Ovary (tissue), 9 donors: Measurements from ENCODE around the gene NFIC. TPM values are rescaled to one million over a fixed set of nuclear protein-coding genes. Genes with fewer than 3 reads are reported as not detected.
"Not testable (repeated sequence)": the region's sequence is repeated elsewhere in the genome, so short reads cannot be mapped to it uniquely, and the experiment has no call there.

Experiments used
- DNase-seq, 5 donors: peaks; one replicate each; pipeline ENCODE4 v3.0.0-alpha.2; 2019 to 2020
- H3K27ac ChIP-seq, 2 donors: fragments of 200-600 bp; one replicate each; pipeline versions ENCODE4 v1.5.1 to v1.8.0; 2019 to 2022
- H3K27me3 ChIP-seq: fragments of 200-600 bp; one replicate; pipeline ENCODE4 v1.8.0; 2022
- H3K36me3 ChIP-seq: fragments of 200-600 bp; sonication (generic); one replicate; pipeline ENCODE4 v1.5.1; 2019
- H3K4me1 ChIP-seq: one replicate; pipeline ENCODE4 v1.8.1; 2013; ENCODE audit warnings: mild to moderate bottlenecking, moderate library complexity; ENCODE audit not compliant: insufficient read depth
- H3K4me3 ChIP-seq: fragments of 200-600 bp; sonication (generic); one replicate; pipeline ENCODE4 v1.5.1; 2017
- H3K9me3 ChIP-seq, 2 donors: fragments of 200-600 bp in 1 of 2; sonication (generic) in 1 of 2; one replicate each; pipeline versions ENCODE4 v1.5.1 to v1.8.1; 2013 to 2019; ENCODE audit warnings: mild to moderate bottlenecking in 1 of 2, moderate library complexity in 1 of 2
- CTCF ChIP-seq, 3 donors: fragments of 450-650 bp in 2 of 3; fragments of 200-600 bp in 1 of 3; IDR thresholded peaks; one replicate each; pipeline versions ENCODE4 v1.5.1 to v1.8.0; 2016 to 2022; ENCODE audit warnings: antibody characterized with exemption in 3 of 3, mild to moderate bottlenecking in 1 of 3
- EP300 ChIP-seq: sonication (generic); formaldehyde crosslinking; IDR thresholded peaks from one replicate; pipeline ENCODE4 v1.6.1; 2017; ENCODE audit warnings: antibody characterized with exemption
- POLR2A ChIP-seq: fragments of 450-650 bp; IDR thresholded peaks from one replicate; pipeline ENCODE4 v1.6.1; 2017; ENCODE audit warnings: antibody characterized with exemption, mild to moderate bottlenecking, moderate library complexity
- WGBS, 3 donors: extraction: QIAGEN DNeasy Blood & Tissue Kit in 1 of 3; methylation state at CpG; one replicate each; pipeline versions ENCODE4 v1.1.5 to v1.1.7; 2013 to 2017; 5-methylcytosine and 5-hydroxymethylcytosine counted together
- intact Hi-C, 4 donors: fragments of 100-400 bp; cut with DNase I; formaldehyde crosslinking; loops; one replicate each; pipeline versions ENCODE4 v1.11.0 to v1.15.1; 2022 to 2023
- polyA plus RNA-seq, 2 donors: library from polyadenylated mRNA; stranded (reverse); fragments of 200-250 nt in 1 of 2; fragments of 350-450 nt in 1 of 2; fragmentation: Illumina TruSeq in 1 of 2; extraction: RNeasy Lipid Tissue Mini Kit (QIAGEN cat#74804) in 1 of 2; gene quantifications; one replicate each; pipeline ENCODE4 v1.2.3, GENCODE V29; 2013 to 2014
- total RNA-seq, 7 donors: library from RNA; depleted of rRNA in 2 of 7; stranded (reverse); fragments of >200 nt in 2 of 7; fragmentation: NEBNext Ultra II Directional in 3 of 7; extraction: Animal tissue kit (Norgen Biotek cat#: 25700) in 3 of 7; gene quantifications; one replicate each; pipeline versions ENCODE4 v1.1.0 to v1.2.4, GENCODE V29; 2016 to 2023
- donor health status: DM: no; HTN: no; CAD: no; lungs with moderate emphysema.
- donor health status: DM: no; HTN: no; CAD: no.
- donor health status: Bipolar disorder and iron deficiency.
- donor health status: DM: yes; HTN: yes; CAD: no.
- donor health status: DM: no; HTN: no; CAD: no.
- donor health status: DM: yes; HTN: yes; CAD: no.

NFIC gene
- total and polyA plus RNA-seq, 9 donors = 31.9 to 345 (median 250) TPM

DNA sequence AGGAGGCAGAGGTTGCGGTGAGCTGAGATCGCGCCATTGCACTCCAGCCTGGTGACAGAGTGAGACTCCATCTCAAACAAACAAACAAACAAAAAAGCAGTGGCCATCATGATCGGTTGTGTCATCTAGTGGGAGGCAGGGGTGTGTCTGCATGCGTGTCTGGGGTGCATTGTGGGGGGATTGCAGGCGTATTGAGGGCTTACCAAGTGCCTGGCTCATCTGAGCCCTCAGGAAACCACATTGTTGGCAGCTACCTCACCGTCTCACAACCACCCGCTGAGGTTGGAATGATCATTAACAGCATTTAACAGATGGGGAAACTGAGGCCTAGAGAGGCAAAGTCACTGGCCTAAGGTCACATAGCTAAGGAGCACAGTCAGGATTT, 30.5 kb downstream of the NFIC start:
- no peaks in the 10 kb centered on the region for H3K27me3 ChIP-seq
- H3K4me3 ChIP-seq = no peak overlapping the region
- DNase-seq = no peak
- no peaks in the 10 kb centered on the region for H3K36me3 ChIP-seq
- WGBS, 3 donors = 82 to 86% (median 85%) methylated on average over 8 of the region's 8 CpGs
- H3K9me3 ChIP-seq = no peaks in the 10 kb centered on the region
- H3K27ac ChIP-seq = peak overlapping the region; percentile 93 to 96
- H3K4me1 ChIP-seq = peaks cover 15% of the 10 kb centered on the region
- intact Hi-C loops = no loop called here
- TF ChIP-seq CTCF (IDR thresholded peaks at IDR 0.05) = no peak
- TF ChIP-seq POLR2A = no peak
- no peak for TF ChIP-seq EP300

GRCh38 chr19:3397266-3398022, 31.1 kb downstream of the NFIC start:
- intact Hi-C loops = no loop called here
- H3K4me1 ChIP-seq = peaks cover 15% of the 10 kb centered on the region
- no peaks in the 10 kb centered on the region for H3K36me3 ChIP-seq
- H3K9me3 ChIP-seq = no peaks in the 10 kb centered on the region
- H3K27me3 ChIP-seq = no peaks in the 10 kb centered on the region
- H3K27ac ChIP-seq = peak overlapping the region; percentile 93 to 96
- no peak for DNase-seq
- peak overlapping the region; percentile 10 for H3K4me3 ChIP-seq
- 49 to 55% (median 50%) methylated on average over 15 to 17 of the region's 17 CpGs for WGBS, 3 donors
- TF ChIP-seq CTCF (IDR thresholded peaks at IDR 0.05) (no peak), EP300 (no peak), POLR2A (no peak)

DNA sequence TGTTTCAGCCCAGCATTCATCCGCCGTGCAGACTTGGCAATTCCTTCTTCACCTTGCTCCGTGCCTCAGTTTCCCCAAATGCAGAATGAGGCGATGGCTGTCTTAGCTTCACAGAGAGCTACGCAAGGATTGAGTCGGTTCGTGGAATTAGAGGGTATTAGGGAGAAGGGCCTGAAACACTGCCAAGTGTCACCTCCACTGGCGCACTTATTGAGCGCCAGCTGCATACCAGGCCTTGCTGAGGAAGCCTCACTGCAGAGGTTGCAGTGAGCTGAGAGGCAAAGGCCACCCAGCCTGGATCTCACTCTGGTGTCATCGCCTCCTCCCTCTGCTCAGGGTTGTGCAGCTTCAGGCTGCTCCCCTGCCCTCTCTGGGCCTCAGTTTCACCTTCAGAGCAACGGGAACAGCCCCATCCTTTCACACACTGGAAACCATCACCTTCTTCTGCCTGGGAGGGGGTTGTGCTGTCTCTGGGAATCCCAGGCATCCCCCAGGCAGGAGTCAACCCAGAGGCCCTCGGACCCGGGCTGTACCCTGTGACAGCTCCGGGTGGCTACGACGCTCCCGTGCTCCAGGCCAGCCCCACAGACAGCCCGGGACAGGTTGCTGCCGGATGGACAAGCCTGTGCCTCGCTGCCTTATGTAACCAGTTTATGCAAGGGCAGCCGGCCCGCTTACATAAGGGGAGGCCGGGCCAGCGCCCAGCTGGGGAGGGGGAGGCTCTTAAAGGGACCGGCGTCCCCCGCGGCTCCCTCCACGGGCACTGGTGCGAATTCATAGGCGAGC, 31.9 kb downstream of the NFIC start:
- Histone ChIP-seq H3K27me3 (no peaks in the 10 kb centered on the region), H3K4me3 (peak overlapping the region; percentile 34), H3K27ac (peak overlapping the region; percentile 93 to 96), H3K36me3 (no peaks in the 10 kb centered on the region), H3K9me3 (no peaks in the 10 kb centered on the region), H3K4me1 (peaks cover 16% of the 10 kb centered on the region)
- TF ChIP-seq CTCF (IDR thresholded peaks at IDR 0.05) (no peak), POLR2A (peak; percentile 45)
- WGBS, 3 donors = 29 to 37% (median 34%) methylated on average over 31 of the region's 31 CpGs
- intact Hi-C loops = no loop called here
- peak; percentile 85 to 87 (median 87) for DNase-seq

GRCh38 chr19:3398900-3399278, 32.5 kb downstream of the NFIC start:
- peak overlapping the region; percentile 93 to 96 for H3K27ac ChIP-seq
- no peak for DNase-seq
- no peaks in the 10 kb centered on the region for H3K36me3 ChIP-seq
- H3K4me3 ChIP-seq = peak overlapping the region; percentile 34
- TF ChIP-seq POLR2A (no peak), CTCF (IDR thresholded peaks at IDR 0.05) (no peak), EP300 (no peak)
- no peaks in the 10 kb centered on the region for H3K9me3 ChIP-seq
- peaks cover 18% of the 10 kb centered on the region for H3K4me1 ChIP-seq
- H3K27me3 ChIP-seq = no peaks in the 10 kb centered on the region
- WGBS, 3 donors = 57 to 66% (median 60%) methylated on average over 10 of the region's 10 CpGs
- intact Hi-C loops = no loop called here

DNA sequence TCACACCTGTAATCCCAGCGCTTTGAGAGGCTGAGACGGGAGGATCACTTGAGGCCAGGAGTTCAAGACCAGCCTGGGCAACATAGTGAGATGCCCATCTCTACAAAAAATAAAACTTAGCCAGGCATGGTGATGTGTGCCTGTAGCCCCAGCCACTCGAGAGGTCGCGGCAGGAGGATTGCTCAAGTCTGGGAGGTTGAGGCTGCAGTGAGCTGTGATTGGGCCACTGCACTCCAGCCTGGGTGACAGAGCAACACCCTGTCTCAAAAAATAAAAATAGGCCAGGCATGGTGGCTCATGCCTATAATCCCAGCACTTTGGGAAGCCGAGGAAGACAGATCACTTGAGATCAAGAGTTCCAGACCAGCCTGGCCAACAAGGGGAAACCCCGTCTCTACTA, 32.9 kb downstream of the NFIC start:
- 85 to 92% (median 89%) methylated on average over 7 of the region's 7 CpGs for WGBS, 3 donors
- H3K27me3 ChIP-seq, DNase-seq, H3K9me3 ChIP-seq, intact Hi-C loops, H3K4me3 ChIP-seq, H3K36me3 ChIP-seq: not testable (repeated sequence)
- Histone ChIP-seq H3K27ac (peak overlapping the region; percentile 93 to 96), H3K4me1 (peaks cover 18% of the 10 kb centered on the region)
